ENCODE measurements around the gene SPRYD4. TPM values are rescaled to one million over a fixed set of nuclear protein-coding genes. Genes with fewer than 3 reads are reported as not detected.

The SPRYD4 gene
- total and polyA plus RNA-seq, 9 of the 15 experiments (the other 6 are each of a cell fraction or from before 2014, with no cell fraction given): 1.8 to 4.7 (median 2.8) TPM

DNA sequence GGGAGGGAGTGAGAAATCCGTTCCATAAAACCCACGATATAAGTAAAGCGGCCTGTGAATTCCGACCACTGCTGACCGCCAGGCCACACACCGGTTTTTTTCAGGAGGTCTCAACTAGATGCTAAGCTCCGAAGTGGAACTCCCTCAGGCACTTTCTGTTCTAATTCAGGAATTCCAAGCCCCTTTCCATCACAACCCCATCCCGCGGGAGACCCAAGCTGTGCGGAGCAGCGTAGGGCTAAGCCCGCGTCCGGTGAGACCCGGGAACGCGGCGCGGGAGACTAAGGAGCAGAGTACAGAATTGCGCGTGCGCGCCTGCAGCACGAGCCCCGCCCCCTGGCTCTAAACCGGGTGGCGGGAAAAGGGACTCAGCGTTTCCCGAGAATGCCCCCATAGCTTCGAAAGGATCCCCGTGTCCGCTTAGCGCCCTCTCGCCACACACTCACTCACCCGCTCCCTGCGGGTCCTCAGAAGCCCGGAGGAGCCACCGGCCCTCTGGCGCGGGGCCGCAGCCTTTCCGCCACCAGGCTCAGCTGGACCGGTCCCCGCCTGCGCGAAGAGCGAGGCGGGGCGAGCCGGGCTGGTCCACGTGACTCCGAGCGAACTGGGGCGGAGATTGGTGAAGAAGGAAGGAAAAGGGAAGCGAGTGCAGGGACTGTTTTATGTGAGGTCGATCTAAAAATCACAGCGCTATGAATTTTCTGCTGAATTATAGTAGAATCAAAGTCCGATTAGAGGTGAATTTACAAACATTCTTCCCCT is 19.3 kb upstream of the SPRYD4 start, which contains the start of gene TIMELESS (continued):
- TF ChIP-seq, protein P1, sequence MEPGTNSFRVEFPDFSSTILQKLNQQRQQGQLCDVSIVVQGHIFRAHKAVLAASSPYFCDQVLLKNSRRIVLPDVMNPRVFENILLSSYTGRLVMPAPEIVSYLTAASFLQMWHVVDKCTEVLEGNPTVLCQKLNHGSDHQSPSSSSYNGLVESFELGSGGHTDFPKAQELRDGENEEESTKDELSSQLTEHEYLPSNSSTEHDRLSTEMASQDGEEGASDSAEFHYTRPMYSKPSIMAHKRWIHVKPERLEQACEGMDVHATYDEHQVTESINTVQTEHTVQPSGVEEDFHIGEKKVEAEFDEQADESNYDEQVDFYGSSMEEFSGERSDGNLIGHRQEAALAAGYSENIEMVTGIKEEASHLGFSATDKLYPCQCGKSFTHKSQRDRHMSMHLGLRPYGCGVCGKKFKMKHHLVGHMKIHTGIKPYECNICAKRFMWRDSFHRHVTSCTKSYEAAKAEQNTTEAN (CRISPR knock-in tag; IDR thresholded peaks at IDR 0.05): no peak; the same call in 1 of the 2 replicates
- TF ChIP-seq CHD1 (IDR thresholded peaks at IDR 0.05; ENCODE audit: low read length) (no peak), ZNF699 (CRISPR knock-in tag; IDR thresholded peaks at IDR 0.05; ENCODE audit: insufficient replicate concordance) (no peak), MAZ (CRISPR knock-in tag; conservative IDR thresholded peaks at IDR 0.05 in 1 of 2, IDR thresholded peaks at IDR 0.05 in 1 of 2) (peak; percentile 84 to 91), RBM25 (IDR thresholded peaks at IDR 0.05; ENCODE audit: low read depth, low read length, severe bottlenecking) (no peak), ZNF785 (CRISPR knock-in tag; IDR thresholded peaks at IDR 0.05) (no peak), ZNF217 (CRISPR knock-in tag; IDR thresholded peaks at IDR 0.05) (no peak), PML (IDR thresholded peaks at IDR 0.05; ENCODE audit: low read length) (peak; percentile 76), POLR2AphosphoS2 (IDR thresholded peaks at IDR 0.05; ENCODE audit: low read length) (no peak), MXI1 (IDR thresholded peaks at IDR 0.05; ENCODE audit: low read depth, low read length) (peak; percentile 50), FOXJ2 (tag; IDR thresholded peaks at IDR 0.05) (no peak), PHB (CRISPR knock-in tag; IDR thresholded peaks at IDR 0.05) (no peak; the same call in 1 of the 2 replicates), NR1H2 (CRISPR knock-in tag; IDR thresholded peaks at IDR 0.05) (no peak), GATA2 (CRISPR knock-in tag; IDR thresholded peaks at IDR 0.05) (no peak), SPI1 (IDR thresholded peaks at IDR 0.05; ENCODE audit: borderline replicate concordance, low read depth, low read length) (peak; percentile 68; the same call in 1 of the 2 replicates), HNRNPH1 (optimal IDR thresholded peaks at IDR 0.05; ENCODE audit: low read depth, low read length) (no peak)
- TF ChIP-seq, protein P2, sequence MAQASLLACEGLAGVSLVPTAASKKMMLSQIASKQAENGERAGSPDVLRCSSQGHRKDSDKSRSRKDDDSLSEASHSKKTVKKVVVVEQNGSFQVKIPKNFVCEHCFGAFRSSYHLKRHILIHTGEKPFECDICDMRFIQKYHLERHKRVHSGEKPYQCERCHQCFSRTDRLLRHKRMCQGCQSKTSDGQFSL (CRISPR knock-in tag; IDR thresholded peaks at IDR 0.05): no peak
- TF ChIP-seq, protein P2 (tag; IDR thresholded peaks at IDR 0.05): no peak
- TF ChIP-seq, protein P3, sequence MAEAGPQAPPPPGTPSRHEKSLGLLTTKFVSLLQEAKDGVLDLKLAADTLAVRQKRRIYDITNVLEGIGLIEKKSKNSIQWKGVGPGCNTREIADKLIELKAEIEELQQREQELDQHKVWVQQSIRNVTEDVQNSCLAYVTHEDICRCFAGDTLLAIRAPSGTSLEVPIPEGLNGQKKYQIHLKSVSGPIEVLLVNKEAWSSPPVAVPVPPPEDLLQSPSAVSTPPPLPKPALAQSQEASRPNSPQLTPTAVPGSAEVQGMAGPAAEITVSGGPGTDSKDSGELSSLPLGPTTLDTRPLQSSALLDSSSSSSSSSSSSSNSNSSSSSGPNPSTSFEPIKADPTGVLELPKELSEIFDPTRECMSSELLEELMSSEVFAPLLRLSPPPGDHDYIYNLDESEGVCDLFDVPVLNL (CRISPR knock-in tag; IDR thresholded peaks at IDR 0.05; ENCODE audit: low read depth): peak; percentile 93
- TF ChIP-seq, protein P4, sequence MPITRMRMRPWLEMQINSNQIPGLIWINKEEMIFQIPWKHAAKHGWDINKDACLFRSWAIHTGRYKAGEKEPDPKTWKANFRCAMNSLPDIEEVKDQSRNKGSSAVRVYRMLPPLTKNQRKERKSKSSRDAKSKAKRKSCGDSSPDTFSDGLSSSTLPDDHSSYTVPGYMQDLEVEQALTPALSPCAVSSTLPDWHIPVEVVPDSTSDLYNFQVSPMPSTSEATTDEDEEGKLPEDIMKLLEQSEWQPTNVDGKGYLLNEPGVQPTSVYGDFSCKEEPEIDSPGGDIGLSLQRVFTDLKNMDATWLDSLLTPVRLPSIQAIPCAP (CRISPR knock-in tag; IDR thresholded peaks at IDR 0.05; ENCODE audit: borderline replicate concordance): no peak
- TF ChIP-seq, protein P5, sequence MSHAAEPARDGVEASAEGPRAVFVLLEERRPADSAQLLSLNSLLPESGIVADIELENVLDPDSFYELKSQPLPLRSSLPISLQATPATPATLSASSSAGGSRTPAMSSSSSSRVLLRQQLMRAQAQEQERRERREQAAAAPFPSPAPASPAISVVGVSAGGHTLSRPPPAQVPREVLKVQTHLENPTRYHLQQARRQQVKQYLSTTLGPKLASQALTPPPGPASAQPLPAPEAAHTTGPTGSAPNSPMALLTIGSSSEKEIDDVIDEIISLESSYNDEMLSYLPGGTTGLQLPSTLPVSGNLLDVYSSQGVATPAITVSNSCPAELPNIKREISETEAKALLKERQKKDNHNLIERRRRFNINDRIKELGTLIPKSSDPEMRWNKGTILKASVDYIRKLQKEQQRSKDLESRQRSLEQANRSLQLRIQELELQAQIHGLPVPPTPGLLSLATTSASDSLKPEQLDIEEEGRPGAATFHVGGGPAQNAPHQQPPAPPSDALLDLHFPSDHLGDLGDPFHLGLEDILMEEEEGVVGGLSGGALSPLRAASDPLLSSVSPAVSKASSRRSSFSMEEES (CRISPR knock-in tag; IDR thresholded peaks at IDR 0.05): peak; percentile 92

All from K562 (cell line).